Mucosa of descending colon (tissue), 3 donors: ENCODE results near the gene PEX11A. TPM values are rescaled to one million over a fixed set of nuclear protein-coding genes. Genes with fewer than 3 reads are reported as not detected.

ENCODE experiments used
- ATAC-seq: fragments of 200-7000 bp; cut with Tn5 transposase; one replicate; pipeline ENCODE4 v1.9.1; 2020; ENCODE audit warnings: mild to moderate bottlenecking, moderate library complexity
- DNase-seq, 3 donors: peaks; one replicate each; pipeline ENCODE4 v3.0.0-alpha.2; 2020
- H3K36me3 ChIP-seq: fragments of 200-600 bp; one replicate; pipeline ENCODE4 v1.8.0; 2021; ENCODE audit warnings: low read depth, mild to moderate bottlenecking
- H3K4me1 ChIP-seq: fragments of 200-600 bp; one replicate; pipeline ENCODE4 v1.8.0; 2021; ENCODE audit warnings: low read depth, mild to moderate bottlenecking
- H3K4me3 ChIP-seq: fragments of 200-600 bp; one replicate; pipeline ENCODE4 v1.8.0; 2021; ENCODE audit warnings: mild to moderate bottlenecking
- H3K9me3 ChIP-seq: fragments of 200-600 bp; one replicate; pipeline ENCODE4 v1.8.0; 2021; ENCODE audit warnings: mild to moderate bottlenecking
- intact Hi-C, 2 donors: fragments of 100-400 bp; cut with DNase I in 1 of 2; cut with micrococcal nuclease in 1 of 2; formaldehyde crosslinking; loops; one replicate each; pipeline versions ENCODE4 v1.11.0 to v1.11.1; 2022; cut with DNase I, micrococcal nuclease
- total RNA-seq, 3 donors: library from RNA; stranded (reverse); fragmentation: NEBNext Ultra II Directional in 2 of 3; extraction: Animal tissue kit (Norgen Biotek cat#: 25700) in 2 of 3; gene quantifications; one replicate each; pipeline versions ENCODE4 v1.2.1 to v1.2.4, GENCODE V29; 2021 to 2023
- TF ChIP-seq, protein P1 (sequence below): fragments of 200-600 bp; IDR thresholded peaks from one replicate; pipeline ENCODE4 v1.8.0; 2022; ENCODE audit warnings: antibody characterized with exemption, mild to moderate bottlenecking
- donor health status: DM: no; HTN: no; CAD: no; lungs with moderate emphysema.
- donor health status: DM: no; HTN: no; CAD: no.
- donor health status: DM: no; HTN: yes; CAD: no.

The PEX11A gene
- total RNA-seq, 3 donors from 2014 or later = 15.5 to 38.5 (median 16.7) TPM

DNA sequence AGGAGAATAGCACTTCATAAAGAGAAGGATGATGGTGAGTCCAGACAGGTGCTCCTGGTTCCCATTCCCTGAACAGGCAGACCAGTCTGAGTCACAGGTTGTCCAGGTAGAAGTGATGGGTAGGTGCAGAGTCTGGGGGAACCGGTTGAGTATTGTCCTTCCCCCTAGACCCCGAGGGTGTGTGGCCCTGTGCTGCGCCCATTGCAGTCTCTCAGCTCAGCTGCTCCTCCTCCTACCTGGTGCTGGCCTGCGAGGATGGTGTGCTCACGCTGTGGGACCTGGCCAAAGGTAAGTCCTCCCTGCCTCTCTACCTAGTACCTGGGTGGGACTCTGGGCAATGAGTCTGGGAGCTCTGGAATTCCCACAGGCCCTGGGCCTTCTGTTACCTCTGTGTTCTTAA is 40.7 kb upstream of the PEX11A start:
- H3K4me3 ChIP-seq = no peak overlapping the region
- H3K4me1 ChIP-seq = no peaks in the 10 kb centered on the region
- H3K36me3 ChIP-seq = no peaks in the 10 kb centered on the region
- ATAC-seq (no peak), DNase-seq (no peak)
- intact Hi-C loops = loop anchor here in 1 of 2 donors (10.0 kb wide), 1 partner anchor 86 kb away; no protein-coding TSS in a partner anchor
- TF ChIP-seq, protein P1, sequence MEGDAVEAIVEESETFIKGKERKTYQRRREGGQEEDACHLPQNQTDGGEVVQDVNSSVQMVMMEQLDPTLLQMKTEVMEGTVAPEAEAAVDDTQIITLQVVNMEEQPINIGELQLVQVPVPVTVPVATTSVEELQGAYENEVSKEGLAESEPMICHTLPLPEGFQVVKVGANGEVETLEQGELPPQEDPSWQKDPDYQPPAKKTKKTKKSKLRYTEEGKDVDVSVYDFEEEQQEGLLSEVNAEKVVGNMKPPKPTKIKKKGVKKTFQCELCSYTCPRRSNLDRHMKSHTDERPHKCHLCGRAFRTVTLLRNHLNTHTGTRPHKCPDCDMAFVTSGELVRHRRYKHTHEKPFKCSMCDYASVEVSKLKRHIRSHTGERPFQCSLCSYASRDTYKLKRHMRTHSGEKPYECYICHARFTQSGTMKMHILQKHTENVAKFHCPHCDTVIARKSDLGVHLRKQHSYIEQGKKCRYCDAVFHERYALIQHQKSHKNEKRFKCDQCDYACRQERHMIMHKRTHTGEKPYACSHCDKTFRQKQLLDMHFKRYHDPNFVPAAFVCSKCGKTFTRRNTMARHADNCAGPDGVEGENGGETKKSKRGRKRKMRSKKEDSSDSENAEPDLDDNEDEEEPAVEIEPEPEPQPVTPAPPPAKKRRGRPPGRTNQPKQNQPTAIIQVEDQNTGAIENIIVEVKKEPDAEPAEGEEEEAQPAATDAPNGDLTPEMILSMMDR = no peak
- no peaks in the 10 kb centered on the region for H3K9me3 ChIP-seq

DNA sequence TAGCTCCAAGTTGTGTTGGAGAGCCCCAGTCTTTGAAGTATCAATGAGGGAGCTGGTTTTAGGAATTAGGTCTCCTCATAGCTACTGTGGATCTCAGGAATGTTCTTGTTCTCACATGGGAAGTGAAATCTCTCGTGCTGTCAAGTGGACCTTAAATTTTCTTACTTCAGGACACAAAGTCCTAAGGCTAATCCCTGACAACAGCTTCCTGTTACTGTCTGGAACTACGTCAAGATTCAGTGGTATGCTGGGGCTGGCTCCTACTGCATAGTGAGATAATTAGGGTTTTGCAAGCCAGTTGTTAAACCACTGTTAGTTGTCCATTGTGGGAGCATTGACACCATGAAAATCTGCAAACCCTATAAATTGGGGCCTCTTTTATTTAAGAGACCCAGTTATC is 37.7 kb upstream of the PEX11A start:
- no peaks in the 10 kb centered on the region for H3K4me1 ChIP-seq
- H3K36me3 ChIP-seq = no peaks in the 10 kb centered on the region
- DNase-seq = no peak
- peak; percentile 25 for ATAC-seq
- no peaks in the 10 kb centered on the region for H3K9me3 ChIP-seq
- H3K4me3 ChIP-seq = no peak overlapping the region
- TF ChIP-seq, protein P1 = no peak
- intact Hi-C loops = no loop called here

DNA sequence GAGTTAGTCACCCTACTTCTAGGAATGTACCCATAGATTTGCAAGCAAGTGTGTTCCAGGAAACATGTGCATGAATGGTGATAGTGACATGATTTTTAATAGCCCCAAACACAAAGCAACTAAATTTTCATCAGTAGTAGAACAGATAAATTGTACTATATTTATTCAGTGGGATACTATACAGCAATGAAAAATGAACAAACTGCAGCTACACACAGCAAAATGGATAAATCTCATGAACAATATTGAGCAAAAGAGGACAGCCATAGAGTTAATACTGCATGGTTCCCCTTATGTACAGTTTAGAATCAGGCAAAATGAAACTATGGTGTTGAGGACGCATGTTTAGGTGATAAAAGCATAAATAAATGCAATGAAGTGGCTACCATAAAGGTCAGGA is 34.5 kb upstream of the PEX11A start:
- ATAC-seq (no peak), DNase-seq (no peak)
- H3K4me3 ChIP-seq = no peak overlapping the region
- H3K4me1 ChIP-seq = no peaks in the 10 kb centered on the region
- no peaks in the 10 kb centered on the region for H3K9me3 ChIP-seq
- intact Hi-C loops = no loop called here
- H3K36me3 ChIP-seq = no peaks in the 10 kb centered on the region
- TF ChIP-seq, protein P1 = no peak

DNA sequence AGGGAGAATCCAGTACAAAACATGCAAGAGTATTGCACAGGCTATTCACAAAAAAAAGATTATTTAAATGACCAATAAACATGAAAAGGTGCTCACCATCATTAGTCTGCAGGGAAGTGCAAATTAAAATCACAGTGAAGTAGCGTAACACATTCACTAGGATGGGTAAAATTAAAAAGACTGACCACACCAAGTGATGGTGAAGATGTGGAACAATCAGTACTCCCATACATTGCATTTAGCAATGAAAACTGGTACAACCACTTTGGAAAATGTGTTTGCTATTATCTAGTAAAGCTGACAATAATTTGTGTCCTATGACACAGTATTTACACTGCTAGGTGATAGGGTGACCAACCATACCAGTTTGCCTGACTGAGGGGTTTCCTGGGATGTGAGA is 34.1 kb upstream of the PEX11A start:
- ATAC-seq (no peak), DNase-seq (no peak)
- no peaks in the 10 kb centered on the region for H3K36me3 ChIP-seq
- TF ChIP-seq, protein P1 = no peak
- intact Hi-C loops = no loop called here
- H3K9me3 ChIP-seq = no peaks in the 10 kb centered on the region
- no peak overlapping the region for H3K4me3 ChIP-seq
- no peaks in the 10 kb centered on the region for H3K4me1 ChIP-seq

DNA sequence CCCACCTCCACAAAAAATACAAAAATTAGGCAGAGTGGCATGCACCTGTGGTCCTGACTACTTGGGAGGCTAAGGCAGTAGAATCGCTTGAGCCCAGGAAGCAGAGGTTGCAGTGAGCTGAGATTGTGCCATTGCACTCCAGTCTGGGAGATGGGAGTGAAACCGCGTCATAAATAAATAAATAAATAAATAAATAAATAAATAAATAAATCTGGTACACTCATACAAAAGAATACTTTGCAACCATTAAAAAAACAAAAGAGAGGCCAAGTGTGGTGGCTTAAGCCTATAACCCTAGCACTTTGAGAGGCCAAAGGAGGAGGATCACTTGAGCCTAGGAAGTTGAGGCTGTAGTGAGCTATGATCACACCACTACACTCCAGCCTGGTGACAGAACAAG is 32.5 kb upstream of the PEX11A start:
- DNase-seq = no peak
- Histone ChIP-seq H3K36me3 (no peaks in the 10 kb centered on the region), H3K4me1 (no peaks in the 10 kb centered on the region), H3K9me3 (no peaks in the 10 kb centered on the region), H3K4me3 (no peak overlapping the region)
- no peak for ATAC-seq
- intact Hi-C loops = no loop called here
- TF ChIP-seq, protein P1 = no peak

DNA sequence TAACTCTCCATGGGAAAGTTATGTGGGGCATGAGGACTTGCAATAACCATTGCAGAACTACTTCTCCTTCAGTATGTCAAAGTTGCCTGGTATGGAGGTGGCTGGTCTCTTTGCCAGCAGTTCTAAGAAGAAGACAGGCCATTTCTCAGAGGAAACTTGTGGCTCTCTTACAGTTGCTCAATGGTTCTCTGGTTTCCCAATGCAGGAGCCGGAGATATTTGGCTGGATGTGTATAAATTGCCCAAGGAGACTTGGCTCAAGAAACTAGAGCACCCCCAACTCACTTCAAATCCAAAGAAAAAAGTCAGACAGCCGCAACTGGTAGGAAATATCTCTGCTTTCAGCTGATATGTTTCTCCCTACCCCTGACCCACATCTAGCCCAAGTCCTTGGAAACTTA is 24.2 kb upstream of the PEX11A start:
- H3K4me3 ChIP-seq = no peak overlapping the region
- TF ChIP-seq, protein P1 = no peak
- ATAC-seq (no peak), DNase-seq (no peak)
- intact Hi-C loops = no loop called here
- no peaks in the 10 kb centered on the region for H3K36me3 ChIP-seq
- no peaks in the 10 kb centered on the region for H3K9me3 ChIP-seq
- no peaks in the 10 kb centered on the region for H3K4me1 ChIP-seq
